Measurements from ENCODE around the gene GARRE1.
"Not testable (repeated sequence)": the region's sequence is repeated elsewhere in the genome, so short reads cannot be mapped to it uniquely, and the experiment has no call there.

- TF ChIP-seq CTCF, POLR2A (IDR thresholded peaks at IDR 0.05): not testable (repeated sequence)
These were observed 27.1 kb downstream of the GARRE1 start for GRCh38 chr19:34281444-34281843.

All from heart left ventricle (tissue), 13 donors.